K562 (cell line): Measurements from ENCODE around the gene PTP4A2. TPM values are rescaled to one million over a fixed set of nuclear protein-coding genes. Genes with fewer than 3 reads are reported as not detected.

ENCODE experiments used
- DPF2 ChIP-seq: fragments of 450-650 bp; IDR thresholded peaks from 2 replicates; pipeline ENCODE4 v1.6.1; 2016
- FOXJ2 ChIP-seq: fragments of 200-800 bp; sonication (Bioruptor generic); IDR thresholded peaks from 2 replicates; pipeline ENCODE4 v1.6.1; 2016; ENCODE audit warnings: missing genetic modification characterization, missing compliant biosample characterization
- KDM5B ChIP-seq: fragments of 200-600 bp; sonication (generic); IDR thresholded peaks from 2 replicates; pipeline ENCODE4 v1.6.1; 2012; ENCODE audit warnings: low read depth, mild to moderate bottlenecking, moderate library complexity, low read length, control low read depth, inconsistent platforms; ENCODE audit not compliant: insufficient replicate concordance
- KLF1 ChIP-seq: fragments of 450-650 bp; IDR thresholded peaks from 2 replicates; pipeline ENCODE4 v1.6.1; 2016; ENCODE audit warnings: missing genetic modification characterization, missing compliant biosample characterization
- MLLT1 ChIP-seq, 2 experiments: fragments of 450-650 bp; IDR thresholded peaks; 2 replicates each; pipeline ENCODE4 v1.6.1; 2016
- POLR2H ChIP-seq: IDR thresholded peaks from 2 replicates; pipeline ENCODE4 v1.6.1; 2016; ENCODE audit warnings: missing genetic modification characterization, low read depth, mild to moderate bottlenecking, control low read depth, missing compliant biosample characterization, moderate library complexity
- PTBP1 ChIP-seq: fragments of 200-400 bp; formaldehyde crosslinking; IDR thresholded peaks from 2 replicates; pipeline ENCODE4 v1.6.1; 2017; ENCODE audit warnings: low read depth, low read length
- RBM39 ChIP-seq: fragments of 200-400 bp; formaldehyde crosslinking; optimal IDR thresholded peaks from 2 replicates; pipeline ENCODE3; 2018; ENCODE audit warnings: low read depth, low read length
- SMARCB1 ChIP-seq: IDR thresholded peaks from 2 replicates; pipeline ENCODE4 v1.6.1; 2011; ENCODE audit warnings: improper control_type of control experiment, low read depth; ENCODE audit not compliant: insufficient read length
- TFAM ChIP-seq: fragments of 250-450 bp; sonication (Bioruptor Pico); conservative IDR thresholded peaks from 2 replicates; pipeline ENCODE4 v1.5.0; 2021; ENCODE audit warnings: mild to moderate bottlenecking, moderate library complexity
- USF2 ChIP-seq: sonication (generic); formaldehyde crosslinking; IDR thresholded peaks from 2 replicates; pipeline ENCODE4 v1.5.0; 2020; ENCODE audit warnings: missing genetic modification reagents
- XRCC3 ChIP-seq: fragments of 450-650 bp; IDR thresholded peaks from 2 replicates; pipeline ENCODE4 v1.6.1; 2017; ENCODE audit warnings: mild to moderate bottlenecking, moderate library complexity
- ZNF589 ChIP-seq: fragments of 200-800 bp; sonication (Bioruptor generic); IDR thresholded peaks from 2 replicates; pipeline ENCODE4 v1.6.1; 2016; ENCODE audit warnings: low read depth, missing genetic modification characterization, missing compliant biosample characterization
- polyA plus RNA-seq, 8 experiments: library from polyadenylated mRNA; depleted of rRNA in 4 of 8; stranded (reverse) in 5 of 8; unstranded in 3 of 8; fragments of >200 nt; fragmentation: Nextera tagmentation in 2 of 8; fragmentation: Illumina TruSeq in 1 of 8; extraction: Ambion mirVana in 2 of 8; extraction: Trizol in 1 of 8; gene quantifications; 2 replicates each; pipeline versions ENCODE4 v1.2.1 to v1.2.3, GENCODE V29; 2011 to 2014; ENCODE audit warnings: inconsistent platforms in 1 of 8, missing spikeins in 1 of 8
- total RNA-seq, 7 experiments: library from RNA; depleted of rRNA in 6 of 7; stranded (reverse); fragments of >200 nt in 6 of 7; fragmentation: Illumina TruSeq in 2 of 7; extraction: Trizol in 2 of 7; gene quantifications; 2 replicates each; pipeline versions ENCODE4 v1.2.1 to v1.2.3, GENCODE V29; 2011 to 2021; ENCODE audit warnings: low replicate concordance in 1 of 7
- TF ChIP-seq, protein P1 (sequence below): fragments of 450-650 bp; IDR thresholded peaks from 2 replicates; pipeline ENCODE4 v1.7.1; 2018; ENCODE audit warnings: mild to moderate bottlenecking, low read depth; ENCODE audit not compliant: partially characterized antibody
- TF ChIP-seq, protein P2 (sequence below): fragments of 450-650 bp; IDR thresholded peaks from 2 replicates; pipeline ENCODE4 v1.6.1; 2018; ENCODE audit warnings: mild to moderate bottlenecking, low read depth; ENCODE audit not compliant: partially characterized antibody

Gene PTP4A2
- total and polyA plus RNA-seq, 9 of the 15 experiments (the other 6 are each of a cell fraction or from before 2014, with no cell fraction given), result 197 to 870 (median 480) TPM

- no peak for TF ChIP-seq SMARCB1
- TF ChIP-seq PTBP1, result no peak
- TF ChIP-seq KLF1, result peak; percentile 67; the same call in 1 of the 2 replicates
- TF ChIP-seq DPF2, result peak; percentile 77; the same call in 1 of the 2 replicates
- no peak for TF ChIP-seq RBM39
- no peak for TF ChIP-seq XRCC3
- TF ChIP-seq, protein P1, sequence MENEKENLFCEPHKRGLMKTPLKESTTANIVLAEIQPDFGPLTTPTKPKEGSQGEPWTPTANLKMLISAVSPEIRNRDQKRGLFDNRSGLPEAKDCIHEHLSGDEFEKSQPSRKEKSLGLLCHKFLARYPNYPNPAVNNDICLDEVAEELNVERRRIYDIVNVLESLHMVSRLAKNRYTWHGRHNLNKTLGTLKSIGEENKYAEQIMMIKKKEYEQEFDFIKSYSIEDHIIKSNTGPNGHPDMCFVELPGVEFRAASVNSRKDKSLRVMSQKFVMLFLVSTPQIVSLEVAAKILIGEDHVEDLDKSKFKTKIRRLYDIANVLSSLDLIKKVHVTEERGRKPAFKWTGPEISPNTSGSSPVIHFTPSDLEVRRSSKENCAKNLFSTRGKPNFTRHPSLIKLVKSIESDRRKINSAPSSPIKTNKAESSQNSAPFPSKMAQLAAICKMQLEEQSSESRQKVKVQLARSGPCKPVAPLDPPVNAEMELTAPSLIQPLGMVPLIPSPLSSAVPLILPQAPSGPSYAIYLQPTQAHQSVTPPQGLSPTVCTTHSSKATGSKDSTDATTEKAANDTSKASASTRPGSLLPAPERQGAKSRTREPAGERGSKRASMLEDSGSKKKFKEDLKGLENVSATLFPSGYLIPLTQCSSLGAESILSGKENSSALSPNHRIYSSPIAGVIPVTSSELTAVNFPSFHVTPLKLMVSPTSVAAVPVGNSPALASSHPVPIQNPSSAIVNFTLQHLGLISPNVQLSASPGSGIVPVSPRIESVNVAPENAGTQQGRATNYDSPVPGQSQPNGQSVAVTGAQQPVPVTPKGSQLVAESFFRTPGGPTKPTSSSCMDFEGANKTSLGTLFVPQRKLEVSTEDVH, result no peak
- TF ChIP-seq ZNF589 (CRISPR knock-in tag), result peak; percentile 98
- TF ChIP-seq POLR2H (tag), result peak; percentile 77
- peak; percentile 85 for TF ChIP-seq FOXJ2
- TF ChIP-seq KDM5B, result no peak
- no peak; a peak in 1 of 4 replicates for TF ChIP-seq MLLT1 (IDR thresholded peaks at IDR 0.05)
- no peak for TF ChIP-seq TFAM (CRISPR knock-in tag)
- TF ChIP-seq USF2, result peak; percentile 81
- TF ChIP-seq, protein P2, sequence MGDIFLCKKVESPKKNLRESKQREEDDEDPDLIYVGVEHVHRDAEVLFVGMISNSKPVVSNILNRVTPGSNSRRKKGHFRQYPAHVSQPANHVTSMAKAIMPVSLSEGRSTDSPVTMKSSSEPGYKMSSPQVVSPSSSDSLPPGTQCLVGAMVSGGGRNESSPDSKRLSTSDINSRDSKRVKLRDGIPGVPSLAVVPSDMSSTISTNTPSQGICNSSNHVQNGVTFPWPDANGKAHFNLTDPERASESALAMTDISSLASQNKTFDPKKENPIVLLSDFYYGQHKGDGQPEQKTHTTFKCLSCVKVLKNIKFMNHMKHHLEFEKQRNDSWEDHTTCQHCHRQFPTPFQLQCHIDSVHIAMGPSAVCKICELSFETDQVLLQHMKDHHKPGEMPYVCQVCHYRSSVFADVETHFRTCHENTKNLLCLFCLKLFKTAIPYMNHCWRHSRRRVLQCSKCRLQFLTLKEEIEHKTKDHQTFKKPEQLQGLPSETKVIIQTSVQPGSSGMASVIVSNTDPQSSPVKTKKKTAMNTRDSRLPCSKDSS, result no peak
Measured at GRCh38 chr1:31954607-31955283, 16.6 kb upstream of the PTP4A2 start (continued).
